Mucosa of descending colon (tissue), 3 donors: ENCODE results near the gene VWA2. TPM values are rescaled to one million over a fixed set of nuclear protein-coding genes. Genes with fewer than 3 reads are reported as not detected.

Experiments
- ATAC-seq: fragments of 200-7000 bp; cut with Tn5 transposase; one replicate; pipeline ENCODE4 v1.9.1; 2020; ENCODE audit warnings: mild to moderate bottlenecking, moderate library complexity
- DNase-seq, 3 donors: peaks; one replicate each; pipeline ENCODE4 v3.0.0-alpha.2; 2020
- H3K36me3 ChIP-seq: fragments of 200-600 bp; one replicate; pipeline ENCODE4 v1.8.0; 2021; ENCODE audit warnings: low read depth, mild to moderate bottlenecking
- H3K4me1 ChIP-seq: fragments of 200-600 bp; one replicate; pipeline ENCODE4 v1.8.0; 2021; ENCODE audit warnings: low read depth, mild to moderate bottlenecking
- H3K4me3 ChIP-seq: fragments of 200-600 bp; one replicate; pipeline ENCODE4 v1.8.0; 2021; ENCODE audit warnings: mild to moderate bottlenecking
- H3K9me3 ChIP-seq: fragments of 200-600 bp; one replicate; pipeline ENCODE4 v1.8.0; 2021; ENCODE audit warnings: mild to moderate bottlenecking
- CTCF ChIP-seq: fragments of 200-600 bp; IDR thresholded peaks from one replicate; pipeline ENCODE4 v1.8.0; 2022; ENCODE audit warnings: antibody characterized with exemption, mild to moderate bottlenecking
- intact Hi-C, 2 donors: fragments of 100-400 bp; cut with DNase I in 1 of 2; cut with micrococcal nuclease in 1 of 2; formaldehyde crosslinking; loops; one replicate each; pipeline versions ENCODE4 v1.11.0 to v1.11.1; 2022; cut with DNase I, micrococcal nuclease
- total RNA-seq, 3 donors: library from RNA; stranded (reverse); fragmentation: NEBNext Ultra II Directional in 2 of 3; extraction: Animal tissue kit (Norgen Biotek cat#: 25700) in 2 of 3; gene quantifications; one replicate each; pipeline versions ENCODE4 v1.2.1 to v1.2.4, GENCODE V29; 2021 to 2023
- donor health status: DM: no; HTN: no; CAD: no; lungs with moderate emphysema.
- donor health status: DM: no; HTN: no; CAD: no.
- donor health status: DM: no; HTN: yes; CAD: no.

VWA2 gene
- total RNA-seq, 3 donors from 2014 or later = 0.47 to 3.2 (median 1.9) TPM

GRCh38 chr10:114319406-114320248 is 80.6 kb downstream of the VWA2 start:
- Histone ChIP-seq H3K36me3 (no peaks in the 10 kb centered on the region), H3K4me1 (no peaks in the 10 kb centered on the region), H3K9me3 (no peaks in the 10 kb centered on the region), H3K4me3 (no peak overlapping the region)
- ATAC-seq (no peak), DNase-seq (no peak)
- intact Hi-C loops = no loop called here
- TF ChIP-seq CTCF = no peak

GRCh38 chr10:114320249-114321116 is 81.4 kb downstream of the VWA2 start:
- H3K9me3 ChIP-seq = no peaks in the 10 kb centered on the region

GRCh38 chr10:114322344-114322743 is 83.3 kb downstream of the VWA2 start:
- no peak for TF ChIP-seq CTCF
- intact Hi-C loops = no loop called here
- no peaks in the 10 kb centered on the region for H3K36me3 ChIP-seq
- H3K4me1 ChIP-seq = no peaks in the 10 kb centered on the region
- no peak overlapping the region for H3K4me3 ChIP-seq
- no peak for DNase-seq
- H3K9me3 ChIP-seq = no peaks in the 10 kb centered on the region
- ATAC-seq = no peak

More at GRCh38 chr10:114320249-114321116, 81.4 kb downstream of the VWA2 start:
- intact Hi-C loops = no loop called here
- Histone ChIP-seq H3K36me3 (no peaks in the 10 kb centered on the region), H3K4me3 (no peak overlapping the region), H3K4me1 (no peaks in the 10 kb centered on the region)
- no peak for ATAC-seq
- no peak for DNase-seq
- no peak for TF ChIP-seq CTCF

GRCh38 chr10:114323023-114323422 is 84.0 kb downstream of the VWA2 start:
- Histone ChIP-seq H3K36me3 (no peaks in the 10 kb centered on the region), H3K9me3 (no peaks in the 10 kb centered on the region), H3K4me1 (no peaks in the 10 kb centered on the region), H3K4me3 (no peak overlapping the region)
- no peak for DNase-seq
- no peak for TF ChIP-seq CTCF
- intact Hi-C loops = no loop called here
- no peak for ATAC-seq

GRCh38 chr10:114326795-114327194 is 87.7 kb downstream of the VWA2 start:
- no peak overlapping the region for H3K4me3 ChIP-seq
- intact Hi-C loops = no loop called here
- no peak for TF ChIP-seq CTCF
- DNase-seq = no peak
- ATAC-seq = no peak
- no peaks in the 10 kb centered on the region for H3K4me1 ChIP-seq
- H3K9me3 ChIP-seq = no peaks in the 10 kb centered on the region
- H3K36me3 ChIP-seq = no peaks in the 10 kb centered on the region
